HG02981 (cell line): Measurements from ENCODE around the gene GRIK4.
A peak's percentile ranks its signal among the peaks of the same experiment; 100 is the strongest.

Experiments used
- ATAC-seq: cut with Tn5 transposase; IDR thresholded peaks from one replicate; pipeline ENCODE4 v1.9.1; 2021; ENCODE audit warnings: mild to moderate bottlenecking, moderate library complexity; ENCODE audit not compliant: unreplicated experiment

Gene GRIK4

GRCh38 chr11:120867531-120867930 lies 356.0 kb downstream of the GRIK4 start:
- ATAC-seq, result no peak

DNA sequence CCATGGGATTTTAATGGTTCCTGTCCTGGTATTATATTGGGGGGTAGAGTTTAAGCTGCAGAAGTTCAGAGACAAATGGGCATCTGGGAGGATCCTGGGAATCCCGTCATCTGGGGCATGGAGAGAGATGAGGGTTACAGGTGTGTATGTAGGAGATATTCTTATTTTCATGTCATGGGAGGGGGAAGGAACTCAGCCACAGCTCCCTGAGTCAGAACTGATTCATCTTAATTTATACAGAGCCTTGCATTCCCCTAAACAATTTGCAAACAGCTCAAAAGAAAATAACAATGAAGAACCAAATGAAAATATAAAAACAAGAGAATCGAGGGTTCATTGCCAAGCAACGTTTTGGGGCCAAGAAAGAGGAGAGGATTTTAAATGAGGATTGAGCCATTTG lies 356.4 kb downstream of the GRIK4 start:
- no peak for ATAC-seq

- ATAC-seq, result no peak
Measured at GRCh38 chr11:120869097-120869496, 357.5 kb downstream of the GRIK4 start.

GRCh38 chr11:120869516-120870011 lies 358.0 kb downstream of the GRIK4 start:
- peak; percentile 61 for ATAC-seq

DNA sequence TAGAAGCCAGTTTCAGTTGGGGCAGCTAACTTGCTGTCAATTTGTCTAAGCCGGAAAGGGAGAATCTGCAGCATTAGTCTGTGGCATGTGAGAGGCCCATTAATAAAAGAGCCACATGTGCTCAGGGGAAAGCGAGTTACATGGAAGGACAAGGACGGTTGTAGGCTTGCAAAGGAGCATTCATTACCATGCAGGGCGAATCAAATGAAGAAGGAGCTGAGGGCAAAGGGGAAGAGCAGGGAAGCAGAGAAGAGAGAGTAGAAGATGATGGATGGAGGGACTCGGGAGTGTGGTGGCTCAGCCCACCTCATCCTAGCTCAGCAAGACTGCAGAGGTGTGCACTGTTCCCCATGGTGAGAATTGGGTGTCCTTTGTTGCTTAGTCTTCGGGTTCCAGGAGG lies 359.6 kb downstream of the GRIK4 start:
- ATAC-seq, result no peak

DNA sequence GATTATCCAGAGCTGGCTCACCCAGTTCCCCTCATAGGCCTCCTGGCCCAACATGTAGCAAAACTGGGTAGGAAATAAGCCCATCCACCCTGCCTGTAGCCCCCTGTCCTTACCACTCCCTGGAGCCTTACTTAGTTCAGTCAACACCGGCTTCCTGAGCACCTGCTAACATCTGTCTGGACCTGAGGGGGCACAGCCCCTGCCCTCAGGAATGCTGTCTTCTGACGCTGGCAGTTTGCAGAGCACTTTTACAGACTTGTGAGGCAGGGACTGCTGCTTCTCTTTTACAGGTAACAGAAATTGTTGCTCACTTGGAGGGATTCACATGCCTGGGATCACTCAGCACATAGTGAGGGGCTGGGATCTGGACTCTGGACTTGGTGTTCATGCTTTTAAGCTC lies 360.4 kb downstream of the GRIK4 start:
- ATAC-seq, result no peak

GRCh38 chr11:120873966-120874735 lies 362.6 kb downstream of the GRIK4 start:
- no peak for ATAC-seq

DNA sequence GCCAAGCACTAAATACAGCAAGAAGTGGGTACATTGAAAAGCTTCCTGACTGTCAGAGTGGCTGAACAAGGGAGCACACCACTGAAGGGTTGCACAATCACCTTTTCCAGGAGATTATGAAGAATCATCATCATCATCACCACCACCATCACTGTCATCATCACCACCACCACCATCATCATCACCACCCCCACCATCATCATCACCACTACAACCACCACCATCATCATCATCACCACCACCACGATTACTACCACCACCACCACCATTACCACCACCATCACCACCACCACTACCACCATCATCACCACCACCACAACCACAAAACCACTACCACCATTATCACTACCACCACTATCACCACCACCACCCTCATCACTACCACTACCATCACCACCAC lies 364.4 kb downstream of the GRIK4 start:
- ATAC-seq, result no peak

DNA sequence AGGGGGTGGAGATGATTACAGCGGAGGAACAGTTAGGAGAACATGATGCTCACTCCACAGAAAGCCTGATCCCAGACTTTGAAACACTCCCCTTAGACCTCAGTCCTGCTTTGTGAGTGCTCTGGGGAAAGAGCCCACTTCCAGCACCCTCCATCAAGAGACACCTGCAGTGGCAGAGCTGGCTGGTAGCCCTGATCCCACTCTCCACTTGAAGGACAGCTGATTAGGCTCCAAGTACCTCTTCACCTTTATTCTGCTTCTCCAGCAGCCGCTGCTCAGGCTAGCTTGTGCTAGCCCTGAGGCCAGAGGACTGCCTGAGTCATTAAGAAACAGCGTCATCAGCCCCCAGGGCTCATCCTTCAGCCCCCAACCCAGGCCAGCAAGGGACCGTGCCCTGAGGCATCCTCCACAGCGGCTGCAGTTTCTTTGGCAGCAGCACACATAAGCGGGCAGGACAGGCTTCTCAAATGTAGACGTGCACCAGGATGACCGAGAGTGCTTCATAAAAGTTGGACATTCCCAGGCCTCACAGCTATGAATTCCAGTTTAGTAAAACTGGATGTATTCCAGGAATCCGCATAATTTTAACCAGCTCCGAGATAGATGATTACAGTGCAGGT lies 366.3 kb downstream of the GRIK4 start:
- no peak for ATAC-seq

DNA sequence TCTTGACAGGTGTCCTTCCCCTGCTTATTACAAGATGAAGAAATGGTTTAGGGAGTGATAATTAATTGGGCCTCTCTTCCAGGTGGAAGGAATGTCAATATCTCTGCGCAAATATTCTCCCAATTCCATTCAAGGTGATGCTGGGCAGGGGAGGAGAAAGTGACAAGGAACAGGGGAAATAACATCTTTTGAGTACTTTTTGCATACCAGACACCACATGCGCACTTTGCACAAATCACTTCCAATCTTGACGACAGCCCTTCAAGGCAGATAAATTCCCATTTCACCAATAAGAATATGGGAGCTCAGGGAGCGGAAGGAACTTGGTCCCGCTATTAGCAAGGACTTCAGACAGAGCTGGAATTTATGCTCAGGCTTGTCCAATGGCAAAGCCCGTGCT lies 367.2 kb downstream of the GRIK4 start:
- no peak for ATAC-seq

- ATAC-seq, result no peak
Measured at GRCh38 chr11:120880498-120881175, 369.1 kb downstream of the GRIK4 start.

- no peak for ATAC-seq
Measured at GRCh38 chr11:120881596-120881995, 370.0 kb downstream of the GRIK4 start.

GRCh38 chr11:120882175-120882574 lies 370.6 kb downstream of the GRIK4 start:
- no peak for ATAC-seq

GRCh38 chr11:120883404-120884080 lies 372.0 kb downstream of the GRIK4 start:
- ATAC-seq, result no peak

DNA sequence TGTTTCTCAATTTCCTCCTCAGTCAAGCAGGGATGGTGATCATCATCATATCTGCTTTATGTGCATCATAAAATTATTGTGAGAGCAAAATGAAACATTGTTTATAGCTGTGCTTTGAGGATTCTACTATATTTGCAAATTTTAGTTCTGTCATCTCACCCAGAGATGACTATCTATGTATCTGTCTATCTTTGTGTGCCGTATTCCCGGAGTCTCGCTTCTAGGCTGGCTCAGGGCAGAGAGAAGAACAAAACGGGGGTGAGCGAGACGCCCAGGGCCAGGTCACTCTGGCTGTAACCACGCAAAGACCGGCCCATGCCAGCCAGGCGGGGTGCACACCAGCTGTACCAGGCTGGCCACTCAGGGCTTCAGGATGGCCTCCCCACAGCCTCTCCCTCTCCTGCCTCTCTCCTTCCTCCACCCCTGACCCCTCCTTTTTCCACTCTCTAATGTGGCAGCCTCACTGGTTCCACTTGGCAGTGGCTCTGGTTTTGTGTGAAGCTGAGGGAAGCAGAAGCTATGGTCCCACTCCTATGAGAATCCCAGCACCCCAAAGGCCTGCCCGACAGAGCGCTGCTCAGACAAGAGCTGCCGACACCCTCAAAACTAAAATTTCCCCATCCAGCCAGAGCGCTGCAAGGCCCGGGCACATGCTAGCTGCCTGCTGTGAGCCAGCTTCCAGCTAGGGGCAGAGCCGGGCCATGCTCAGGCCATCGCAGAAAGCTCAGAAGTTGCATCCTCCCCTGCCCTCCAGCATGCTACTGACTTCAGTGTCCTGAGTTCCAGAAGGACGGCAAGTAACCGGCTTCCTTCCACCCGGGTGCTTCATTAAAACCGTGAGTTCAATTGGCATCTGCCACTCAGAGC lies 372.8 kb downstream of the GRIK4 start:
- no peak for ATAC-seq

DNA sequence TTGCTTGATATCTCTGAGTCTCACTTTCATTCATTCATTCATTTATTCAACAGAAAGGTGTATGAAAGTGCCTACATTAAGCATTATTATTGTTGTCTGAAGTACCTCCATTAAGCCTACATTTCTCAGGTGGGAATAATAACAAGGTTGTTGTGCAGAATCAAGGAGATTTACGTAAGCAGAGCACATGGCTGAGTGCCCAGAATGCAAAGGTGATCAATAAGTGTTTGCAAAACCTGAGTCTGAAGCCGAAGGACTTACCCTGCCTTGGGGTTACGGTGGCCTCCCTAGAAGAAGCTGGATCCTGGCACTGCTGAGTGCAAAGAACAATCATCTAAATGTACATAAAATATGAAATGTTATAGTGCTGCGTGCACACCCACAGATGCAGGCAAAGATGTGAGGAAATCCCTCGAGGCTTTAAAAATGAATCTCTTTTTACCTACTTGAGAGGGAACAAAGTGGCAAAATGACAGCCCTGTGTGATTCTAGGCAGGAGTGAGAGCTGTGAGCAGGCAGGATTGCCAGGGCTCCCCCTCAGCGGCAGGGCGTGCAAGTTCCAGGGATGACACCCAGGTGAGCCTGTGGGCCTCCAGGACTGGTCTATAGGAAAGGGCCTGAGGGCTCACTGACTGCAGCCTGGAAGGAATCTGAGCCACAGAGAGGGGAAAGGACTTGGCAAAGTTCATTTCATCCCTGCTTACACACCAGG lies 379.2 kb downstream of the GRIK4 start:
- ATAC-seq, result no peak

DNA sequence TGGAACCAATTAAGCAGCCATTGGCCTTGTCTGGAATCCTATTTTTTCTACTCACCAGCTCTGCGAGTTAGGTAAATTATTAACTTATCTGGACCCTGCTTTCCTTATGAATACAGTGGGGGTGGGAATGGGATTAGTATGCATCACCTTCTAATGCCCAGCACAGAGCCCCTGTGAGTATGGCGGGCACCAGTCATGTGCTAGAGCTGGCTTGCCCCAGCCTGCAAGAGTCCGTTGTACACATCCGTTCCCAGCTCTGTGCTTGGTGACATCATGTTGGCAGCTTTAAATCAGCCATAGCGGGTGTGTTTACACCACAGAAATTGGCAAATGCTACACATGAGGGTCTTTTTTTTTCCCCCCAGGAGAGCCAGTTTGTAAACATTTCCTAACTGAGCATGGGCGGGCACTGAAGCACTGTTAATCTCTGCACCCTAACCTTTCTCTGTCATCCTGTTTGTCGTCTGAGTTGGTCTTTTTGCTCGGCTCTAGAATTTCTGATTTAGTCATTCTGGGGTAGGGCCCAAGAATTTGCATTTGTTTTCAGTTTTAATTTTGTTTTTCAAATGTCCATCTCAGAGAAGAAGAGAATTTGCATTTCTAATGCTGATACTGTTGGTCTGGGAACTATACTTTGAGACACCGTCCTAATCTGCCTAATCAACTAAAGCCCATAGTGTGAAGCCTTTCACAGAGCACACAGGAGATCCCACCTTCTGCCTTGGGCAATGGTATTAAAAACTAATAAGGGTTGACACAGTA lies 382.1 kb downstream of the GRIK4 start:
- peak; percentile 68 for ATAC-seq

DNA sequence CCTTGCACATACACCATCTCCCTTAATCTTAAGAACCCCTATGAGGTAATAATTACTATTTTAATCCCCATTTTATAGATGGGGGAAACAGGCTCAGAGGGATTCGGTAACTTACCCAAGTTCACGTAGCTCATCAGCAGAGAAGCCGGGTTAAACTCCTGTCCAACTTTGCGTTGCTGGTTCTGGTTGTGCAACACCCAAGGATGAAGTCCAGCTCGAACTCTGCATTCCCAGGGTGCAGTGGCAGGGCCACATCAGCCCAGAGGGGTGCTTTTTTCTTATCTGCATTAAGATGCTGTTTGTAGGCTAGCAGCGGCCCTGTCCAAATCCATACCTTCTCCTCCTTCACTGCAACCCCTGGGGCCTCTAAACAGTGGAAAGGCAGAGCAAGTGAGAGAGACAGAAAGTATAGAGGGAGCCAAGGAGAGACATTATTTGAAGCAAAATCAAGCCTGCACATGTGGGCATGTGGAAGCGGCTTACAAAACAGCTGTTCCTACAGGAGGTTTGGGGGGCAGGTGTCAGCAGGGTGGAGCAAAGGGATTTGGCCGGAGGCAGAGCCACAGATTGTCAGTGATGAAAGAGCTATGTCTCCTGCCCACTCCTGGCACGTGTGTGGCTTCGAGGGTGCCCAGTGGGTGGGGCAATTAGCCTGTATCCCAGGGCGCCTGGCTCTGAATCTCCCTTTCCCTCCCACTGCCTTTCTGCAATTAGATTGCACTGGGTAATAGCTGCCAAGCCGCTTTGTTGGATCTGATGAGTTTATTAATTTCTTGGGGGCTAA lies 382.8 kb downstream of the GRIK4 start:
- no peak for ATAC-seq
